ENCODE data around the gene PDPK1.

Gene PDPK1

DNA sequence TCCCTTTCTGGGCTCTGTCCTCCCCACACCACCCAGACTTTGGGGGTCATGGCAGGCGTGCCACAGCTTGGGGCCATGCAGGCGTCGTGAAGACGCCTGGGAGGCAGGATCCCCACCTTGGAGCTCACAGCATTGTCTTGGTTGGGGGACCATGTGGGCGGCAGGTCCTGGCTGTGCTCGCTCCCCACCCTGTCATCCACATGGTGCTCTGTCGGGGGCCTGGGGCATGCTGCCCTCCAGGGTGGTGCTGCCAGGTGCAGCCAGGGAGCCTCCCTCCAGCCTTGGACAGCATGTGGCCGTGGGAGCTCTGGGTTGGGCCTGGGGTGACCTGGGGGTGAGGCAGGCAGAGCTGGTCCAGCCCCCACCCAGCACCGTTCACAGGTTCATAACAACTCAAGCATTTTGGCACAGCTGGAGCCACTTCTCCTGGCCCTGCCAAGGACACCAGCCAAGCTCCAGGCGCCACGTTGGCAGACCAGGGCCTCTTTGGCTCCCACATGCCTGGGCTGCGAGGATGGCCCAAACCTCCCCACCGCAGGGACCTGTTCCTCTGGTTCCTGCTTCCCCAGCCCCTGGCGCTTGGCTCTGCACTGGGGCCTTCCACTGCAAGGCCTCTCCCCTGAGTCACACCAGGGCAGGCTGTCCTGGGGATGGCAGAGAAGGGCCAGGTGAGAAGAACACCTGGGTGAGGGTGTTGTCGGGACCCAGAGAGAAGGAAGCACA, 39.1 kb upstream of the PDPK1 start:
- Histone ChIP-seq H3K4me3 (ENCODE audit: low read length) (no peak overlapping the region), H2BK15ac (replicated peaks; ENCODE audit: low read depth) (no peak overlapping the region), H3K79me1 (ENCODE audit: low read length) (no peaks in the 10 kb centered on the region), H3K18ac (ENCODE audit: low read length) (no peak overlapping the region), H2AK5ac (ENCODE audit: low read length) (no peak overlapping the region), H3K9ac (ENCODE audit: low read length) (no peak overlapping the region), H3K79me2 (ENCODE audit: control insufficient read depth, insufficient read depth, low read length) (no peaks in the 10 kb centered on the region), H3K4me1 (ENCODE audit: control insufficient read depth, low read depth, low read length) (no peaks in the 10 kb centered on the region), H2BK5ac (ENCODE audit: low read length) (no peak overlapping the region), H3K56ac (ENCODE audit: low read length) (no peak overlapping the region), H3K27me3 (ENCODE audit: insufficient read depth, low read length, poor library complexity) (no peaks in the 10 kb centered on the region), H3K4ac (ENCODE audit: low read depth, low read length) (no peak overlapping the region), H3K23ac (ENCODE audit: low read length) (no peak overlapping the region), H3K36me3 (ENCODE audit: control insufficient read depth, insufficient read depth, low read length) (no peaks in the 10 kb centered on the region), H3K27ac (ENCODE audit: low read depth, low read length) (no peak overlapping the region), H4K5ac (ENCODE audit: low read length) (no peak overlapping the region), H4K8ac (ENCODE audit: low read depth, low read length) (no peak overlapping the region), H3K4me2 (ENCODE audit: low read length) (no peak overlapping the region), H2BK120ac (ENCODE audit: low read depth, low read length) (no peak overlapping the region)
- no CpG with 5 or more reads among the region's 15 CpGs for WGBS (ENCODE audit: extremely low coverage, insufficient coverage, low lambda C conversion rate)
- DNase-seq, result no peak

DNA sequence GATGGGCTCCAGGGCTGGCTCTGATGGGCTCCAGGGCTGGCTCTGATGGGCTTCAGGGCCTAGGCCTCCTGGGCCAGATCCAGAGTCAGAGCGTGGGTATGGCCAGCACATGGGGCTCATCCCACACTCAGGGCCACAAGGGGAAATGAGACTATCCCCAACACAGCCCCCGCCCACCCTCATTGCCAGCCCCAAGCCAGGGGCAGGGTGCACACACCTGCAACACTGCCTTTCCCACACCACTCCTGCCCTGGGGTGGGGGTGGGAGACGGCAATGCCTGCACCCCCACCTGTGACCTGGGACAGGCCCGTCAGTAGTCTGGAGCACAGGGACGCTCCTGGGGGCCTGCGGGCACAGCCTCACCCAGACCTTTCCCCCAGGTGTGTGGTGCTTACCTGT, 38.4 kb upstream of the PDPK1 start:
- WGBS (ENCODE audit: extremely low coverage, insufficient coverage, low lambda C conversion rate), result no CpG with 5 or more reads among the region's 6 CpGs
- H2BK15ac ChIP-seq (replicated peaks; ENCODE audit: low read depth), result no peak overlapping the region
- H3K27ac ChIP-seq (ENCODE audit: low read depth, low read length), result no peak overlapping the region
- H2BK5ac ChIP-seq (ENCODE audit: low read length), result no peak overlapping the region
- H4K5ac ChIP-seq (ENCODE audit: low read length), result no peak overlapping the region
- H3K4me3 ChIP-seq (ENCODE audit: low read length), result no peak overlapping the region
- no peaks in the 10 kb centered on the region for H3K27me3 ChIP-seq (ENCODE audit: insufficient read depth, low read length, poor library complexity)
- H3K79me2 ChIP-seq (ENCODE audit: control insufficient read depth, insufficient read depth, low read length), result no peaks in the 10 kb centered on the region
- no peak overlapping the region for H3K56ac ChIP-seq (ENCODE audit: low read length)
- no peak overlapping the region for H3K4me2 ChIP-seq (ENCODE audit: low read length)
- H4K8ac ChIP-seq (ENCODE audit: low read depth, low read length), result no peak overlapping the region
- no peak overlapping the region for H3K23ac ChIP-seq (ENCODE audit: low read length)
- no peak overlapping the region for H2BK120ac ChIP-seq (ENCODE audit: low read depth, low read length)
- no peak overlapping the region for H3K18ac ChIP-seq (ENCODE audit: low read length)
- no peak overlapping the region for H3K9ac ChIP-seq (ENCODE audit: low read length)
- H2AK5ac ChIP-seq (ENCODE audit: low read length), result no peak overlapping the region
- H3K4me1 ChIP-seq (ENCODE audit: control insufficient read depth, low read depth, low read length), result no peaks in the 10 kb centered on the region
- no peaks in the 10 kb centered on the region for H3K36me3 ChIP-seq (ENCODE audit: control insufficient read depth, insufficient read depth, low read length)
- H3K4ac ChIP-seq (ENCODE audit: low read depth, low read length), result no peak overlapping the region
- no peaks in the 10 kb centered on the region for H3K79me1 ChIP-seq (ENCODE audit: low read length)
- no peak for DNase-seq

- no peak for DNase-seq
- WGBS (ENCODE audit: extremely low coverage, insufficient coverage, low lambda C conversion rate), result no CpG with 5 or more reads among the region's 29 CpGs
Observed at GRCh38 chr16:2499890-2500429, 37.9 kb upstream of the PDPK1 start.

DNA sequence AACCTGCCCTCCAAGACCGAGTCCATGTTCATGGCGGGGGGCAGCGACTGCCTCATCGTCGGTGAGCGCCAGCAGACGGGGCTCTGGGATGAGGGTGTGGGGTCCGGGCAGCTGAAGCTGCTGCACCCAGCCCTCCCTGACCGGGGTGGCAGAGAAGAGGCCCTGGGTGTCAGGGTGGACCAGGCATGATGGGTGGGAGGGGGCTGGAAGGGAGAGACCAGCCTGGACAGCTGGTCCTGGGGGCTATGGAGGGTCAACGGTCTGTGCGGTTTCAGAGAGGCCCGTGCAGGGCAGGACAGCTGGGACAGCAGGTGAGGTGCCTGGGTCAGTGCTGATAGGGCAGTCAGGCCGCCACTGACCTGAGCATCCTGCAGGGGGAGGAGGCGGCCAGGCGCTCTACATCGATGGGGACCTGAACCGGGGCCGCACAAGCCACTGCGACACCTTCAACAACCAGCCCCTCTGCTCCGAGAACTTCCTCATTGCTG, 37.3 kb upstream of the PDPK1 start:
- no peak overlapping the region for H2AK5ac ChIP-seq (ENCODE audit: low read length)
- no peak overlapping the region for H3K4me3 ChIP-seq (ENCODE audit: low read length)
- H2BK5ac ChIP-seq (ENCODE audit: low read length), result no peak overlapping the region
- DNase-seq, result no peak
- no peak overlapping the region for H3K4ac ChIP-seq (ENCODE audit: low read depth, low read length)
- H3K79me2 ChIP-seq (ENCODE audit: control insufficient read depth, insufficient read depth, low read length), result no peaks in the 10 kb centered on the region
- no peak overlapping the region for H3K9ac ChIP-seq (ENCODE audit: low read length)
- no peak overlapping the region for H3K23ac ChIP-seq (ENCODE audit: low read length)
- H3K27me3 ChIP-seq (ENCODE audit: insufficient read depth, low read length, poor library complexity), result no peaks in the 10 kb centered on the region
- no peak overlapping the region for H3K18ac ChIP-seq (ENCODE audit: low read length)
- no peak overlapping the region for H4K5ac ChIP-seq (ENCODE audit: low read length)
- H3K79me1 ChIP-seq (ENCODE audit: low read length), result no peaks in the 10 kb centered on the region
- H3K36me3 ChIP-seq (ENCODE audit: control insufficient read depth, insufficient read depth, low read length), result no peaks in the 10 kb centered on the region
- no peak overlapping the region for H2BK120ac ChIP-seq (ENCODE audit: low read depth, low read length)
- no peak overlapping the region for H3K4me2 ChIP-seq (ENCODE audit: low read length)
- no peaks in the 10 kb centered on the region for H3K4me1 ChIP-seq (ENCODE audit: control insufficient read depth, low read depth, low read length)
- no peak overlapping the region for H4K8ac ChIP-seq (ENCODE audit: low read depth, low read length)
- no peak overlapping the region for H2BK15ac ChIP-seq (replicated peaks; ENCODE audit: low read depth)
- WGBS (ENCODE audit: extremely low coverage, insufficient coverage, low lambda C conversion rate), result no CpG with 5 or more reads among the region's 20 CpGs
- no peak overlapping the region for H3K56ac ChIP-seq (ENCODE audit: low read length)
- no peak overlapping the region for H3K27ac ChIP-seq (ENCODE audit: low read depth, low read length)

More at GRCh38 chr16:2499890-2500429, 37.9 kb upstream of the PDPK1 start:
- Histone ChIP-seq H3K9ac (ENCODE audit: low read length) (no peak overlapping the region), H3K79me2 (ENCODE audit: control insufficient read depth, insufficient read depth, low read length) (no peaks in the 10 kb centered on the region), H3K4ac (ENCODE audit: low read depth, low read length) (no peak overlapping the region), H3K27ac (ENCODE audit: low read depth, low read length) (no peak overlapping the region), H3K18ac (ENCODE audit: low read length) (no peak overlapping the region), H2BK5ac (ENCODE audit: low read length) (no peak overlapping the region), H3K27me3 (ENCODE audit: insufficient read depth, low read length, poor library complexity) (no peaks in the 10 kb centered on the region), H2BK120ac (ENCODE audit: low read depth, low read length) (no peak overlapping the region), H3K79me1 (ENCODE audit: low read length) (no peaks in the 10 kb centered on the region), H3K4me3 (ENCODE audit: low read length) (no peak overlapping the region), H4K8ac (ENCODE audit: low read depth, low read length) (no peak overlapping the region), H3K56ac (ENCODE audit: low read length) (no peak overlapping the region), H3K36me3 (ENCODE audit: control insufficient read depth, insufficient read depth, low read length) (no peaks in the 10 kb centered on the region), H3K4me2 (ENCODE audit: low read length) (no peak overlapping the region), H2BK15ac (replicated peaks; ENCODE audit: low read depth) (no peak overlapping the region), H3K23ac (ENCODE audit: low read length) (no peak overlapping the region), H2AK5ac (ENCODE audit: low read length) (no peak overlapping the region), H3K4me1 (ENCODE audit: control insufficient read depth, low read depth, low read length) (no peaks in the 10 kb centered on the region), H4K5ac (ENCODE audit: low read length) (no peak overlapping the region)

DNA sequence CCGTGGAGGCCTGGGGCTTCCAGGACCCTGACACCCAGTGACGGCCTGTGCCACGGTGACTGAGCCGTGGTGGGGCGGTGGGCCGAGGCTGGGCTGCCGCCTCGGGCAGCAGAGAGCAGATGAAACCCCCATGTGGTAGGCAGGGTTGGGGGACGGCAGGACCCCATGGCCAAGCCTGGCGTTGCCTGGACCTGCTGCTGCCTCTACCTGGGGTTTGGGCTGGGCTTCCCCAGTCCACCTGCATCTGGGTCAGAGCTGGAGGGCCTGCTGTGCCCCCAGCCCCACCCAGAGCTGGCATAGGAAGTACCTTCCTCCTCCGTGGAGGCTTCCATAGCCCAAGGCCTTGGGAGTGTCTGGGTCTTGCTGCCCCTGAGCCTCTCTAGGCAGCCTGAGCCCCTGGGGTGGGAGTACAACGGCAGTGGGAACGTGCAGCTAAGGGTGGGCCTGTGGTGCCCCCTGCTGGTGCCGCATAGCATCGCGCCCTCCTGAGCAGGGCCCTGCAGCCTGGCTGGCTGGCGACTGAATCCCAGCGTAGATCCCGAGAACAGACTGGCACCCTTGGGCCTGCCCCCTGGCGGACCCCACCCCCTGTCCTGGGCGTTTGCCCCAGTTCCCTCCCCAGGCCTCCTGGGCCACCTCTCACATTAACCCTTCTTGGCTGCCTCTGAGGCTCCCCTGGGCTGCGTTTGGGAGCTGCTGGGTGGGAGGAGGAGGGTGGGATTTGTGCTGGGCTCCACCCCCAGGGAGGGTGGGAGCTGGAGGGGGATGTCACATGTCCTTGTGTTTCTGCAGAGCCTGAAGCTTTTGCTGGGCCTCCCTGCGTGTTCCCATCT, 36.7 kb upstream of the PDPK1 start:
- no peak overlapping the region for H2BK15ac ChIP-seq (replicated peaks; ENCODE audit: low read depth)
- no peaks in the 10 kb centered on the region for H3K36me3 ChIP-seq (ENCODE audit: control insufficient read depth, insufficient read depth, low read length)
- WGBS (ENCODE audit: extremely low coverage, insufficient coverage, low lambda C conversion rate), result no CpG with 5 or more reads among the region's 23 CpGs
- no peak overlapping the region for H3K27ac ChIP-seq (ENCODE audit: low read depth, low read length)
- H2BK5ac ChIP-seq (ENCODE audit: low read length), result no peak overlapping the region
- no peak overlapping the region for H2AK5ac ChIP-seq (ENCODE audit: low read length)
- H4K8ac ChIP-seq (ENCODE audit: low read depth, low read length), result no peak overlapping the region
- H2BK120ac ChIP-seq (ENCODE audit: low read depth, low read length), result no peak overlapping the region
- H3K4me2 ChIP-seq (ENCODE audit: low read length), result peak overlapping the region; percentile 43
- H3K9ac ChIP-seq (ENCODE audit: low read length), result peak overlapping the region; percentile 74
- H3K79me1 ChIP-seq (ENCODE audit: low read length), result no peaks in the 10 kb centered on the region
- no peak overlapping the region for H3K23ac ChIP-seq (ENCODE audit: low read length)
- H3K18ac ChIP-seq (ENCODE audit: low read length), result no peak overlapping the region
- DNase-seq, result peak; percentile 85
- H3K4ac ChIP-seq (ENCODE audit: low read depth, low read length), result no peak overlapping the region
- H3K56ac ChIP-seq (ENCODE audit: low read length), result peak overlapping the region; percentile 77
- H3K79me2 ChIP-seq (ENCODE audit: control insufficient read depth, insufficient read depth, low read length), result no peaks in the 10 kb centered on the region
- H3K27me3 ChIP-seq (ENCODE audit: insufficient read depth, low read length, poor library complexity), result no peaks in the 10 kb centered on the region
- H3K4me3 ChIP-seq (ENCODE audit: low read length), result no peak overlapping the region
- no peak overlapping the region for H4K5ac ChIP-seq (ENCODE audit: low read length)
- no peaks in the 10 kb centered on the region for H3K4me1 ChIP-seq (ENCODE audit: control insufficient read depth, low read depth, low read length)
